Measurements from ENCODE around the gene SARNP.

SARNP gene

GRCh38 chr12:55815473-55815872 is 2.1 kb downstream of the SARNP start:
- Histone ChIP-seq H3K79me2 (ENCODE audit: insufficient read depth, low read length) (peaks cover 98% of the 10 kb centered on the region), H3K27me3 (ENCODE audit: insufficient read depth, low read length, poor library complexity) (no peaks in the 10 kb centered on the region), H3K36me3 (ENCODE audit: insufficient read depth, low read length) (peaks cover 62% of the 10 kb centered on the region), H3K4me2 (ENCODE audit: insufficient read depth, low read length) (peak overlapping the region; percentile 73), H4K20me1 (ENCODE audit: insufficient read depth, low read length) (peaks cover 46% of the 10 kb centered on the region), H3K9me3 (ENCODE audit: insufficient read depth, low read length, severe bottlenecking) (no peaks in the 10 kb centered on the region), H2AFZ (ENCODE audit: low read depth, low read length) (no peak overlapping the region), H3K9ac (ENCODE audit: low read depth, low read length) (peak overlapping the region; percentile 74; the same call in 1 of the 2 replicates), H3K4me1 (ENCODE audit: insufficient read depth, low read length) (peaks cover 61% of the 10 kb centered on the region), H3K4me3 (ENCODE audit: low read depth in 1 of 2, low read length in 2 of 2) (peak overlapping the region in 1 of 2 experiments; percentile 79; a peak in 1 of 4 replicates), H3K27ac (ENCODE audit: low read length) (no peak overlapping the region; the same call in 1 of the 2 replicates)
- no peak for TF ChIP-seq EZH2 (IDR thresholded peaks at IDR 0.05; ENCODE audit: borderline replicate concordance, low read depth, low read length, severe bottlenecking)
- no peak for TF ChIP-seq CTCF (IDR thresholded peaks at IDR 0.05; ENCODE audit: borderline replicate concordance, extremely low read depth, low read length, poor library complexity, severe bottlenecking)
- no peak for DNase-seq
- ATAC-seq (ENCODE audit: insufficient read depth, low read depth) = no peak

- H4K20me1 ChIP-seq (ENCODE audit: insufficient read depth, low read length) = peaks cover 56% of the 10 kb centered on the region
- H2AFZ ChIP-seq (ENCODE audit: low read depth, low read length) = no peak overlapping the region
- H3K27me3 ChIP-seq (ENCODE audit: insufficient read depth, low read length, poor library complexity) = no peaks in the 10 kb centered on the region
- no peak overlapping the region for H3K4me3 ChIP-seq (ENCODE audit: low read depth in 1 of 2, low read length in 2 of 2)
- DNase-seq = no peak
- peaks cover 98% of the 10 kb centered on the region for H3K79me2 ChIP-seq (ENCODE audit: insufficient read depth, low read length)
- TF ChIP-seq CTCF (IDR thresholded peaks at IDR 0.05; ENCODE audit: borderline replicate concordance, extremely low read depth, low read length, poor library complexity, severe bottlenecking) = no peak
- no peak for TF ChIP-seq EZH2 (IDR thresholded peaks at IDR 0.05; ENCODE audit: borderline replicate concordance, low read depth, low read length, severe bottlenecking)
- H3K9ac ChIP-seq (ENCODE audit: low read depth, low read length) = no peak overlapping the region
- peak overlapping the region; percentile 25; the same call in 1 of the 2 replicates for H3K4me2 ChIP-seq (ENCODE audit: insufficient read depth, low read length)
- peaks cover 61% of the 10 kb centered on the region for H3K36me3 ChIP-seq (ENCODE audit: insufficient read depth, low read length)
- H3K27ac ChIP-seq (ENCODE audit: low read length) = no peak overlapping the region
- H3K4me1 ChIP-seq (ENCODE audit: insufficient read depth, low read length) = peaks cover 49% of the 10 kb centered on the region
- H3K9me3 ChIP-seq (ENCODE audit: insufficient read depth, low read length, severe bottlenecking) = no peaks in the 10 kb centered on the region
- no peak for ATAC-seq (ENCODE audit: insufficient read depth, low read depth)
These were observed 3.3 kb downstream of the SARNP start for GRCh38 chr12:55814257-55814656.

GRCh38 chr12:55812088-55812487 is 5.4 kb downstream of the SARNP start:
- TF ChIP-seq EZH2 (IDR thresholded peaks at IDR 0.05; ENCODE audit: borderline replicate concordance, low read depth, low read length, severe bottlenecking) (no peak), CTCF (IDR thresholded peaks at IDR 0.05; ENCODE audit: borderline replicate concordance, extremely low read depth, low read length, poor library complexity, severe bottlenecking) (no peak)
- DNase-seq (no peak), ATAC-seq (ENCODE audit: insufficient read depth, low read depth) (no peak)
- Histone ChIP-seq H3K27me3 (ENCODE audit: insufficient read depth, low read length, poor library complexity) (no peaks in the 10 kb centered on the region), H4K20me1 (ENCODE audit: insufficient read depth, low read length) (peaks cover 61% of the 10 kb centered on the region), H3K4me3 (ENCODE audit: low read depth in 1 of 2, low read length in 2 of 2) (no peak overlapping the region), H3K9ac (ENCODE audit: low read depth, low read length) (no peak overlapping the region), H3K27ac (ENCODE audit: low read length) (no peak overlapping the region), H3K79me2 (ENCODE audit: insufficient read depth, low read length) (peaks cover 99% of the 10 kb centered on the region), H3K4me1 (ENCODE audit: insufficient read depth, low read length) (peaks cover 38% of the 10 kb centered on the region), H2AFZ (ENCODE audit: low read depth, low read length) (no peak overlapping the region), H3K36me3 (ENCODE audit: insufficient read depth, low read length) (peaks cover 65% of the 10 kb centered on the region), H3K4me2 (ENCODE audit: insufficient read depth, low read length) (no peak overlapping the region), H3K9me3 (ENCODE audit: insufficient read depth, low read length, severe bottlenecking) (no peaks in the 10 kb centered on the region)

GRCh38 chr12:55809274-55809673 is 8.2 kb downstream of the SARNP start:
- no peak overlapping the region for H3K9ac ChIP-seq (ENCODE audit: low read depth, low read length)
- peaks cover 51% of the 10 kb centered on the region for H4K20me1 ChIP-seq (ENCODE audit: insufficient read depth, low read length)
- peaks cover 13% of the 10 kb centered on the region for H3K4me1 ChIP-seq (ENCODE audit: insufficient read depth, low read length)
- H3K27me3 ChIP-seq (ENCODE audit: insufficient read depth, low read length, poor library complexity) = no peaks in the 10 kb centered on the region
- no peak for TF ChIP-seq EZH2 (IDR thresholded peaks at IDR 0.05; ENCODE audit: borderline replicate concordance, low read depth, low read length, severe bottlenecking)
- no peak for TF ChIP-seq CTCF (IDR thresholded peaks at IDR 0.05; ENCODE audit: borderline replicate concordance, extremely low read depth, low read length, poor library complexity, severe bottlenecking)
- ATAC-seq (ENCODE audit: insufficient read depth, low read depth) (no peak), DNase-seq (no peak)
- no peak overlapping the region for H3K27ac ChIP-seq (ENCODE audit: low read length)
- no peak overlapping the region for H3K4me3 ChIP-seq (ENCODE audit: low read depth in 1 of 2, low read length in 2 of 2)
- no peaks in the 10 kb centered on the region for H3K9me3 ChIP-seq (ENCODE audit: insufficient read depth, low read length, severe bottlenecking)
- peaks cover 99% of the 10 kb centered on the region for H3K79me2 ChIP-seq (ENCODE audit: insufficient read depth, low read length)
- peaks cover 48% of the 10 kb centered on the region for H3K36me3 ChIP-seq (ENCODE audit: insufficient read depth, low read length)
- no peak overlapping the region for H2AFZ ChIP-seq (ENCODE audit: low read depth, low read length)
- no peak overlapping the region for H3K4me2 ChIP-seq (ENCODE audit: insufficient read depth, low read length)

All from DND-41 (cell line).